Mesodermal cell (in vitro differentiated cells): ENCODE data around the gene GPC3.
A peak's percentile ranks its signal among the peaks of the same experiment; 100 is the strongest.

ENCODE experiments used
- H3K27ac ChIP-seq: 2 replicates; pipeline ENCODE4 v1.7.0; 2013; ENCODE audit warnings: mild to moderate bottlenecking, low read depth, low read length, moderate library complexity; ENCODE audit not compliant: severe bottlenecking
- H3K36me3 ChIP-seq: 2 replicates; pipeline ENCODE4 v1.7.1; 2013; ENCODE audit warnings: mild to moderate bottlenecking, low read length, moderate library complexity; ENCODE audit not compliant: control insufficient read depth, insufficient read depth
- H3K4me1 ChIP-seq: one replicate; pipeline ENCODE4 v1.7.1; 2013; ENCODE audit warnings: mild to moderate bottlenecking, low read length; ENCODE audit not compliant: insufficient read depth, control insufficient read depth, poor library complexity, severe bottlenecking
- H3K4me3 ChIP-seq: 2 replicates; pipeline ENCODE4 v1.7.0; 2013; ENCODE audit warnings: low read length, control low read depth, mild to moderate bottlenecking; ENCODE audit not compliant: insufficient read depth, poor library complexity, severe bottlenecking; ENCODE audit errors: extremely low read depth
- H3K9me3 ChIP-seq: 2 replicates; pipeline ENCODE4 v1.7.1; 2013; ENCODE audit warnings: mild to moderate bottlenecking, low read length, moderate library complexity; ENCODE audit not compliant: control insufficient read depth
- WGBS, 2 experiments: methylation state at CpG; one replicate each; pipeline ENCODE4 v1.1.5; 2013; ENCODE audit warnings: missing lambda C conversion rate in 2 of 2; ENCODE audit not compliant: insufficient coverage in 2 of 2; 5-methylcytosine and 5-hydroxymethylcytosine counted together

GPC3 gene

GRCh38 chrX:133813971-133814370 lies 171.4 kb downstream of the GPC3 start:
- no peaks in the 10 kb centered on the region for H3K36me3 ChIP-seq
- H3K27ac ChIP-seq: no peak overlapping the region
- peaks cover 6% of the 10 kb centered on the region for H3K4me1 ChIP-seq
- H3K9me3 ChIP-seq: no peaks in the 10 kb centered on the region
- no peak overlapping the region for H3K4me3 ChIP-seq
- WGBS, 2 experiments: 78% methylated on average over 3 of the region's 6 CpGs; no CpG with 5 or more reads in 1 of the 2 experiments

- Histone ChIP-seq H3K9me3 (no peaks in the 10 kb centered on the region), H3K27ac (no peak overlapping the region), H3K36me3 (no peaks in the 10 kb centered on the region), H3K4me3 (no peak overlapping the region), H3K4me1 (peaks cover 6% of the 10 kb centered on the region)
- no CpG with 5 or more reads among the region's 3 CpGs for WGBS, 2 experiments
These were observed 173.0 kb downstream of the GPC3 start for GRCh38 chrX:133812402-133812801.

- Histone ChIP-seq H3K36me3 (no peaks in the 10 kb centered on the region), H3K9me3 (no peaks in the 10 kb centered on the region), H3K27ac (no peak overlapping the region), H3K4me3 (no peak overlapping the region), H3K4me1 (peaks cover 6% of the 10 kb centered on the region)
- WGBS, 2 experiments: 100% methylated on average over 2 of the region's 3 CpGs; no CpG with 5 or more reads in 1 of the 2 experiments
These were observed 174.5 kb downstream of the GPC3 start for GRCh38 chrX:133810925-133811324.

- Histone ChIP-seq H3K36me3 (no peaks in the 10 kb centered on the region), H3K27ac (no peak overlapping the region), H3K4me1 (no peaks in the 10 kb centered on the region), H3K4me3 (no peak overlapping the region), H3K9me3 (no peaks in the 10 kb centered on the region)
- WGBS, 2 experiments: 75 to 87% methylated on average over 3 to 5 of the region's 6 CpGs
These were observed 181.3 kb downstream of the GPC3 start for GRCh38 chrX:133804072-133804471.

- Histone ChIP-seq H3K27ac (no peak overlapping the region), H3K4me3 (no peak overlapping the region), H3K9me3 (no peaks in the 10 kb centered on the region), H3K4me1 (no peaks in the 10 kb centered on the region), H3K36me3 (no peaks in the 10 kb centered on the region)
These were observed 189.1 kb downstream of the GPC3 start for GRCh38 chrX:133796282-133796681.

GRCh38 chrX:133794126-133794525 lies 191.3 kb downstream of the GPC3 start:
- Histone ChIP-seq H3K4me3 (no peak overlapping the region), H3K27ac (peak overlapping the region; percentile 90), H3K9me3 (no peaks in the 10 kb centered on the region), H3K4me1 (no peaks in the 10 kb centered on the region), H3K36me3 (no peaks in the 10 kb centered on the region)
- 80% methylated on average over 2 of the region's 4 CpGs; no CpG with 5 or more reads in 1 of the 2 experiments for WGBS, 2 experiments

- Histone ChIP-seq H3K27ac (peak overlapping the region; percentile 90), H3K9me3 (no peaks in the 10 kb centered on the region), H3K4me1 (no peaks in the 10 kb centered on the region), H3K36me3 (no peaks in the 10 kb centered on the region), H3K4me3 (no peak overlapping the region)
- no CpG with 5 or more reads among the region's 2 CpGs for WGBS, 2 experiments
These were observed 191.8 kb downstream of the GPC3 start for GRCh38 chrX:133793626-133794025.

GRCh38 chrX:133792198-133792953 lies 193.0 kb downstream of the GPC3 start:
- Histone ChIP-seq H3K27ac (no peak overlapping the region), H3K4me1 (no peaks in the 10 kb centered on the region), H3K36me3 (no peaks in the 10 kb centered on the region), H3K4me3 (no peak overlapping the region), H3K9me3 (no peaks in the 10 kb centered on the region)
- WGBS, 2 experiments: 0% methylated on average over 2 of the region's 7 CpGs; no CpG with 5 or more reads in 1 of the 2 experiments

- no peak overlapping the region for H3K27ac ChIP-seq
- H3K36me3 ChIP-seq: no peaks in the 10 kb centered on the region
- 60% methylated on average over 1 of the region's 3 CpGs; no CpG with 5 or more reads in 1 of the 2 experiments for WGBS, 2 experiments
- peaks cover under 1% of the 10 kb centered on the region for H3K4me1 ChIP-seq
- no peak overlapping the region for H3K4me3 ChIP-seq
- H3K9me3 ChIP-seq: no peaks in the 10 kb centered on the region
These were observed 195.6 kb downstream of the GPC3 start for GRCh38 chrX:133789829-133790228.

- no peaks in the 10 kb centered on the region for H3K9me3 ChIP-seq
- H3K27ac ChIP-seq: no peak overlapping the region
- H3K4me3 ChIP-seq: no peak overlapping the region
- WGBS, 2 experiments: 95 to 100% methylated on average over 6 of the region's 8 CpGs
- H3K4me1 ChIP-seq: peaks cover 12% of the 10 kb centered on the region
- no peaks in the 10 kb centered on the region for H3K36me3 ChIP-seq
These were observed 199.0 kb downstream of the GPC3 start for GRCh38 chrX:133786382-133786781.

GRCh38 chrX:133783274-133783673 lies 202.1 kb downstream of the GPC3 start:
- H3K9me3 ChIP-seq: no peaks in the 10 kb centered on the region
- no peak overlapping the region for H3K27ac ChIP-seq
- no peak overlapping the region for H3K4me3 ChIP-seq
- no CpG with 5 or more reads among the region's 2 CpGs for WGBS, 2 experiments
- H3K36me3 ChIP-seq: no peaks in the 10 kb centered on the region
- H3K4me1 ChIP-seq: peaks cover 12% of the 10 kb centered on the region
